Loucy (cell line): ENCODE results near the gene CACYBP.

Experiments
- CTCF ChIP-seq: fragments of 200-600 bp; sonication (generic); conservative IDR thresholded peaks from 2 replicates; pipeline ENCODE4 v1.5.1; 2014; ENCODE audit warnings: mild to moderate bottlenecking, antibody characterized with exemption, low read length
- EZH2phosphoT487 ChIP-seq: fragments of 200-600 bp; IDR thresholded peaks from 2 replicates; pipeline ENCODE4 v1.6.1; 2018; ENCODE audit warnings: antibody characterized with exemption, mild to moderate bottlenecking, moderate library complexity, borderline replicate concordance

GRCh38 chr1:175015243-175015642 is 15.5 kb downstream of the CACYBP start:
- TF ChIP-seq CTCF (no peak), EZH2phosphoT487 (no peak)
